Measurements from ENCODE around the gene OR9Q1.

- no peak for TF ChIP-seq EZH2 (IDR thresholded peaks at IDR 0.05)
- TF ChIP-seq, protein P1, sequence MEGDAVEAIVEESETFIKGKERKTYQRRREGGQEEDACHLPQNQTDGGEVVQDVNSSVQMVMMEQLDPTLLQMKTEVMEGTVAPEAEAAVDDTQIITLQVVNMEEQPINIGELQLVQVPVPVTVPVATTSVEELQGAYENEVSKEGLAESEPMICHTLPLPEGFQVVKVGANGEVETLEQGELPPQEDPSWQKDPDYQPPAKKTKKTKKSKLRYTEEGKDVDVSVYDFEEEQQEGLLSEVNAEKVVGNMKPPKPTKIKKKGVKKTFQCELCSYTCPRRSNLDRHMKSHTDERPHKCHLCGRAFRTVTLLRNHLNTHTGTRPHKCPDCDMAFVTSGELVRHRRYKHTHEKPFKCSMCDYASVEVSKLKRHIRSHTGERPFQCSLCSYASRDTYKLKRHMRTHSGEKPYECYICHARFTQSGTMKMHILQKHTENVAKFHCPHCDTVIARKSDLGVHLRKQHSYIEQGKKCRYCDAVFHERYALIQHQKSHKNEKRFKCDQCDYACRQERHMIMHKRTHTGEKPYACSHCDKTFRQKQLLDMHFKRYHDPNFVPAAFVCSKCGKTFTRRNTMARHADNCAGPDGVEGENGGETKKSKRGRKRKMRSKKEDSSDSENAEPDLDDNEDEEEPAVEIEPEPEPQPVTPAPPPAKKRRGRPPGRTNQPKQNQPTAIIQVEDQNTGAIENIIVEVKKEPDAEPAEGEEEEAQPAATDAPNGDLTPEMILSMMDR (IDR thresholded peaks at IDR 0.05) = no peak
Measured at GRCh38 chr11:58003036-58003435, 20.6 kb upstream of the OR9Q1 start.
